Natural killer cell (primary cell): ENCODE measurements around the gene POU2F2. TPM values are rescaled to one million over a fixed set of nuclear protein-coding genes. Genes with fewer than 3 reads are reported as not detected.

Experiments used
- ATAC-seq, 3 donors: fragments of 150-1000 bp in 2 of 3; fragments of 200-7000 bp in 1 of 3; cut with Tn5 transposase; 1 replicate in 1 of 3; 2 replicates in 2 of 3; pipeline ENCODE4 v1.10.0; 2021; ENCODE audit warnings: mild to moderate bottlenecking in 2 of 3, moderate library complexity in 2 of 3
- DNase-seq, 2 donors: peaks; one replicate each; pipeline versions ENCODE4 v3.0.0 to v3.0.0-alpha.2; 2013 to 2021; ENCODE audit warnings: mixed read lengths in 1 of 2
- H3K27ac ChIP-seq: one replicate; pipeline ENCODE4 v1.5.1; 2013; ENCODE audit warnings: mild to moderate bottlenecking, low read length
- H3K27me3 ChIP-seq: one replicate; pipeline ENCODE4 v1.6.1; 2013; ENCODE audit warnings: low read length; ENCODE audit not compliant: control insufficient read depth, insufficient read depth
- H3K36me3 ChIP-seq: one replicate; pipeline ENCODE4 v1.6.1; 2013; ENCODE audit warnings: low read length; ENCODE audit not compliant: control insufficient read depth, insufficient read depth
- H3K4me1 ChIP-seq: one replicate; pipeline ENCODE4 v1.6.1; 2013; ENCODE audit warnings: low read length; ENCODE audit not compliant: control insufficient read depth, insufficient read depth
- H3K4me3 ChIP-seq: one replicate; pipeline ENCODE4 v1.5.1; 2013; ENCODE audit warnings: low read length
- H3K9me3 ChIP-seq: one replicate; pipeline ENCODE4 v1.6.1; 2013; ENCODE audit warnings: low read length; ENCODE audit not compliant: control insufficient read depth, insufficient read depth
- H3K27ac Mint-ChIP-seq, 2 donors: one replicate each; pipeline ENCODE4 v1.8.0; 2022; ENCODE audit warnings: mild to moderate bottlenecking in 2 of 2, mixed read lengths in 2 of 2, moderate library complexity in 1 of 2
- H3K27me3 Mint-ChIP-seq, 2 donors: one replicate each; pipeline ENCODE4 v1.8.0; 2022; ENCODE audit warnings: low read depth in 2 of 2, mixed read lengths in 2 of 2
- H3K36me3 Mint-ChIP-seq: one replicate; pipeline ENCODE4 v1.8.0; 2022; ENCODE audit warnings: mixed read lengths
- H3K4me1 Mint-ChIP-seq, 2 donors: one replicate each; pipeline ENCODE4 v1.8.0; 2022; ENCODE audit warnings: mixed read lengths in 2 of 2
- H3K4me3 Mint-ChIP-seq: one replicate; pipeline ENCODE4 v1.8.0; 2022; ENCODE audit warnings: mild to moderate bottlenecking, moderate library complexity, mixed read lengths
- H3K9me3 Mint-ChIP-seq, 2 donors: one replicate each; pipeline ENCODE4 v1.8.0; 2022; ENCODE audit warnings: mixed read lengths in 2 of 2
- WGBS: methylation state at CpG from one replicate; pipeline ENCODE4 v1.1.7; 2013; ENCODE audit warnings: missing lambda C conversion rate; ENCODE audit not compliant: insufficient coverage; 5-methylcytosine and 5-hydroxymethylcytosine counted together
- intact Hi-C: fragments of 100-400 bp; cut with micrococcal nuclease; formaldehyde crosslinking; loops from one replicate; pipeline ENCODE4 v1.14.2; 2022
- total RNA-seq, 4 donors: library from RNA; stranded (reverse); fragments of 120-200 nt in 1 of 4; gene quantifications; one replicate each; pipeline versions ENCODE4 v1.2.3 to v1.2.4, GENCODE V29; 2013 to 2022
- TF ChIP-seq, protein P1 (sequence below): fragments of 200-600 bp; IDR thresholded peaks from one replicate; pipeline ENCODE4 v1.8.0; 2022; ENCODE audit warnings: antibody characterized with exemption

POU2F2 gene
- total RNA-seq, 3 donors from 2014 or later (not counting 1 experiment from before 2014, with no cell fraction given) = 27.3 to 40.8 (median 29.3) TPM

DNA sequence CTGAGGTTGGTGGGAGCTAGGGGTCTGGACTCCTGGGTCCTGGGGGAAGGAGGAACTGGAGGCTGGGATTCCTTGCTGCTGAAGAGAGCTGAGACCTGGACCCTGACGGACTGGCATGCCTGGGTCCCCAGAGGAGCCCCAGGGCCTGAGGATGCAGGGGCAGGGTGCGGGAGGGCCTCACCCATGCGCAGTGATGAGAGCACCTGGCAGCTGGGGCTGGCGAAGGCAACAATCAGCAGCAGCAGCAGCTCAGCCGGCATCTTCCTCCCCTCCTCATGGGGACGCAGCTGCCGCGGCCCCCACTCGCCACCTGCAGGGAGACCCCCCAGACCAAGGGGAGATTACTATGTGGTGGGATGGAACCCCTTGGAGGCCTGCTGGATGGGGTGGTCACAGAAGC, 66.7 kb downstream of the POU2F2 start:
- 95% methylated on average over 8 of the region's 9 CpGs for WGBS
- Histone ChIP-seq H3K4me3 (no peak overlapping the region), H3K4me1 (peaks cover 8% of the 10 kb centered on the region), H3K27ac (no peak overlapping the region), H3K27me3 (peaks cover 8% of the 10 kb centered on the region), H3K9me3 (no peaks in the 10 kb centered on the region), H3K36me3 (no peaks in the 10 kb centered on the region)
- peaks cover 0 to 6% of the 10 kb centered on the region in 2 donors for H3K27me3 Mint-ChIP-seq
- ATAC-seq (no peak), DNase-seq (no peak)
- H3K27ac Mint-ChIP-seq = no peak overlapping the region
- TF ChIP-seq, protein P1, sequence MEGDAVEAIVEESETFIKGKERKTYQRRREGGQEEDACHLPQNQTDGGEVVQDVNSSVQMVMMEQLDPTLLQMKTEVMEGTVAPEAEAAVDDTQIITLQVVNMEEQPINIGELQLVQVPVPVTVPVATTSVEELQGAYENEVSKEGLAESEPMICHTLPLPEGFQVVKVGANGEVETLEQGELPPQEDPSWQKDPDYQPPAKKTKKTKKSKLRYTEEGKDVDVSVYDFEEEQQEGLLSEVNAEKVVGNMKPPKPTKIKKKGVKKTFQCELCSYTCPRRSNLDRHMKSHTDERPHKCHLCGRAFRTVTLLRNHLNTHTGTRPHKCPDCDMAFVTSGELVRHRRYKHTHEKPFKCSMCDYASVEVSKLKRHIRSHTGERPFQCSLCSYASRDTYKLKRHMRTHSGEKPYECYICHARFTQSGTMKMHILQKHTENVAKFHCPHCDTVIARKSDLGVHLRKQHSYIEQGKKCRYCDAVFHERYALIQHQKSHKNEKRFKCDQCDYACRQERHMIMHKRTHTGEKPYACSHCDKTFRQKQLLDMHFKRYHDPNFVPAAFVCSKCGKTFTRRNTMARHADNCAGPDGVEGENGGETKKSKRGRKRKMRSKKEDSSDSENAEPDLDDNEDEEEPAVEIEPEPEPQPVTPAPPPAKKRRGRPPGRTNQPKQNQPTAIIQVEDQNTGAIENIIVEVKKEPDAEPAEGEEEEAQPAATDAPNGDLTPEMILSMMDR = no peak
- no peaks in the 10 kb centered on the region for H3K36me3 Mint-ChIP-seq
- no peak overlapping the region for H3K4me3 Mint-ChIP-seq
- intact Hi-C loops = no loop called here
- no peaks in the 10 kb centered on the region for H3K4me1 Mint-ChIP-seq
- no peaks in the 10 kb centered on the region for H3K9me3 Mint-ChIP-seq

DNA sequence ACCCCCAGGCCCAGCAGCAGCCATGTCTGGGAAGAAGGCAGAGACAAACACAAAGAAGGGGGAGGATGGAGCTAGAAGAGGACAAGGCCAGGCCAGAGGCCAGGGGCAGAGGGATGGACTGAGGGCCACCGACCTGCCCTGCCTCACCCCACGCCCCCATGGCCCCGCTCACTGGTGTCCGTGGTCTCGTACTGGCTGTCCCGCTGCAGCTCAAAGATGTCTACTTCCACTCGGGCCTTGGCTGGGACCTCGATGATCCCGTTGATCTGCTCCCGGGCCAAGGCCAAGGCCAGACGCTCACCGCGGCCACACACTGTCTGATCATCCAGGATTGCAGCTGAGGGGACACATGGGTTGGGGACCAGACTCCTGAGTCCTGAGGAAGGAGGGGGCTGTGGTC, 67.2 kb downstream of the POU2F2 start:
- Histone ChIP-seq H3K27ac (no peak overlapping the region), H3K9me3 (no peaks in the 10 kb centered on the region), H3K36me3 (no peaks in the 10 kb centered on the region), H3K4me3 (no peak overlapping the region), H3K27me3 (peaks cover 5% of the 10 kb centered on the region), H3K4me1 (peaks cover 8% of the 10 kb centered on the region)
- no peak for DNase-seq
- ATAC-seq = no peak
- H3K9me3 Mint-ChIP-seq = no peaks in the 10 kb centered on the region
- peaks cover 0 to 2% of the 10 kb centered on the region in 2 donors for H3K27me3 Mint-ChIP-seq
- intact Hi-C loops = no loop called here
- no peaks in the 10 kb centered on the region for H3K36me3 Mint-ChIP-seq
- H3K4me3 Mint-ChIP-seq = no peak overlapping the region
- TF ChIP-seq, protein P1 = no peak
- H3K4me1 Mint-ChIP-seq = no peaks in the 10 kb centered on the region
- no peak overlapping the region for H3K27ac Mint-ChIP-seq
- 95% methylated on average over 13 of the region's 13 CpGs for WGBS

DNA sequence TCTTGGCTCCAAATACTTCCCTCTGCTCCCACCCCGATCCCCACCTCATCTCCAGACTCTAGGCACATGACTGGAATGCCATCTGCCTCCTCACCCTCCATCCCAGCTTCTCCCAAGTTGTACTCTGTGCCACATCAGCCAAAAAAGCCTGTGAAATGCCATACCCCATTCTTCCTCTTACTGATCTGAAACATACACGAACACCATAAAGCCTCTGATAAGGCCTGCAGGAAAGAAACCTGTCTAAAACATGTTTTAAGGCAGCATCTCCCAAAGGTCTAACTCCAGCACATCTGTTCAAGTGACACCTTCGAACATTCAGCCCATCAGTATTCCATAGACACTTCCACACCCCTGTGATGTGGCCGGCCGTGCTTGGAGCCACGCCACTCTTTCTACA, 67.8 kb downstream of the POU2F2 start:
- intact Hi-C loops = no loop called here
- no peak overlapping the region for H3K4me3 Mint-ChIP-seq

DNA sequence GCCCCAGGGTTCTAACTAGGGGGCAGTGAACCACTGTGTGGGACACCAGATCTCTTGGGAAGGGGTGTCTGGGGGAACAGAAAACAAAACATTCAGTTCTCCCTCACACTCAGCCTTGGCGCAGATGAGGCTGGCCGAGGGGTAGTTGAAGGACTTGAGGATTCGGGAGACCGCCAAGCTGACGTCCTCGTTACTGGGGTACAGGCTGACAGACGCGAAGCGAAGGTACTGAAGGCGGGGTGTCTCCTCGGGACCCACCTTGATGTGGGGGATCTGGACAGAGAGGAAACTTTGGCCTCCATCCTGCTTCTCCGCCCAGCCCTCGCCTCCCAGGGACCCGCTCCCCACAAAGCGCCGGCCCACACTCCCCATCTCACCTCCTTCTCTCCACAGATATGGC, 69.9 kb downstream of the POU2F2 start:
- H3K27ac Mint-ChIP-seq = no peak overlapping the region
- H3K9me3 ChIP-seq = no peaks in the 10 kb centered on the region
- no peaks in the 10 kb centered on the region for H3K27me3 ChIP-seq
- H3K36me3 ChIP-seq = no peaks in the 10 kb centered on the region
- no peak overlapping the region for H3K4me3 ChIP-seq
- H3K9me3 Mint-ChIP-seq = no peaks in the 10 kb centered on the region
- H3K27ac ChIP-seq = no peak overlapping the region
- H3K27me3 Mint-ChIP-seq = peaks cover 0 to 7% of the 10 kb centered on the region in 2 donors
- H3K4me3 Mint-ChIP-seq = no peak overlapping the region
- H3K36me3 Mint-ChIP-seq = no peaks in the 10 kb centered on the region
- no peaks in the 10 kb centered on the region for H3K4me1 ChIP-seq
- H3K4me1 Mint-ChIP-seq = no peaks in the 10 kb centered on the region
- WGBS = 96% methylated on average over 16 of the region's 16 CpGs
- DNase-seq (no peak), ATAC-seq (no peak)
- intact Hi-C loops = no loop called here
- TF ChIP-seq, protein P1 = no peak

More for the DNA sequence above, 67.8 kb downstream of the POU2F2 start:
- Histone ChIP-seq H3K36me3 (no peaks in the 10 kb centered on the region), H3K9me3 (no peaks in the 10 kb centered on the region), H3K4me1 (peaks cover 3% of the 10 kb centered on the region), H3K4me3 (no peak overlapping the region), H3K27ac (no peak overlapping the region), H3K27me3 (peaks cover 5% of the 10 kb centered on the region)
- no peak for ATAC-seq
- Mint-ChIP-seq H3K36me3 (no peaks in the 10 kb centered on the region), H3K27ac (no peak overlapping the region), H3K4me1 (no peaks in the 10 kb centered on the region), H3K27me3 (peaks cover 0 to 7% of the 10 kb centered on the region in 2 donors), H3K9me3 (no peaks in the 10 kb centered on the region)
- TF ChIP-seq, protein P1 = no peak
- WGBS = 82% methylated on average over 6 of the region's 6 CpGs
- no peak for DNase-seq
